Retinal pigment epithelial cell (primary cell): ENCODE measurements around the gene HELZ2.
A peak's percentile ranks its signal among the peaks of the same experiment; 100 is the strongest.

ENCODE experiments used
- DNase-seq: peaks from one replicate; pipeline ENCODE4 v3.0.0-alpha.2; 2010; ENCODE audit warnings: low read depth
- H3K4me3 ChIP-seq: 2 replicates; pipeline ENCODE4 v1.5.1; 2011; ENCODE audit warnings: mild to moderate bottlenecking, low read length, control low read depth, moderate library complexity
- TF ChIP-seq, protein P1 (sequence below): conservative IDR thresholded peaks from 2 replicates; pipeline ENCODE4 v1.5.1; 2011; ENCODE audit warnings: low read depth, low read length, control low read depth, inconsistent platforms

The HELZ2 gene, protein sequence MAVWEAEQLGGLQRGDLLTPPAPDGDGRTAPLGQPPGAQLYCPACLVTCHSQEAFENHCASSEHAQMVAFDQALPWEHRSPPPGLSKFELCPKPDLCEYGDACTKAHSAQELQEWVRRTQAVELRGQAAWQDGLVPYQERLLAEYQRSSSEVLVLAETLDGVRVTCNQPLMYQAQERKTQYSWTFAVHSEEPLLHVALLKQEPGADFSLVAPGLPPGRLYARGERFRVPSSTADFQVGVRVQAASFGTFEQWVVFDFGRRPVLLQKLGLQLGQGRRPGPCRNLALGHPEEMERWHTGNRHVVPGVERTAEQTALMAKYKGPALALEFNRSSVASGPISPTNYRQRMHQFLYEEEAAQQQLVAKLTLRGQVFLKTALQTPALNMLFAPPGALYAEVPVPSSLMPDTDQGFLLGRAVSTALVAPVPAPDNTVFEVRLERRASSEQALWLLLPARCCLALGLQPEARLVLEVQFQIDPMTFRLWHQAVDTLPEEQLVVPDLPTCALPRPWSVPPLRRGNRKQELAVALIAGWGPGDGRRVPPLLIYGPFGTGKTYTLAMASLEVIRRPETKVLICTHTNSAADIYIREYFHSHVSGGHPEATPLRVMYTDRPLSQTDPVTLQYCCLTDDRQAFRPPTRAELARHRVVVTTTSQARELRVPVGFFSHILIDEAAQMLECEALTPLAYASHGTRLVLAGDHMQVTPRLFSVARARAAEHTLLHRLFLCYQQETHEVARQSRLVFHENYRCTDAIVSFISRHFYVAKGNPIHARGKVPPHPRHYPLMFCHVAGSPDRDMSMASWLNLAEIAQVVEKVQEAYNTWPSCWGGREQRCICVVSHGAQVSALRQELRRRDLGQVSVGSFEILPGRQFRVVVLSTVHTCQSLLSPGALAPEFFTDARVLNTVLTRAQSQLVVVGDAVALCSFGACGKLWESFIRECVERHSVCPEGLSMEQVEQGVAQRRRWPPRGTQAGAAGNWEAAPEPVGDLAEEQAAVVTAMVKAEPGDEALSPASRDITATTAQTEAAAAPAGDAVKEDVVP (N-terminal part only)

DNA sequence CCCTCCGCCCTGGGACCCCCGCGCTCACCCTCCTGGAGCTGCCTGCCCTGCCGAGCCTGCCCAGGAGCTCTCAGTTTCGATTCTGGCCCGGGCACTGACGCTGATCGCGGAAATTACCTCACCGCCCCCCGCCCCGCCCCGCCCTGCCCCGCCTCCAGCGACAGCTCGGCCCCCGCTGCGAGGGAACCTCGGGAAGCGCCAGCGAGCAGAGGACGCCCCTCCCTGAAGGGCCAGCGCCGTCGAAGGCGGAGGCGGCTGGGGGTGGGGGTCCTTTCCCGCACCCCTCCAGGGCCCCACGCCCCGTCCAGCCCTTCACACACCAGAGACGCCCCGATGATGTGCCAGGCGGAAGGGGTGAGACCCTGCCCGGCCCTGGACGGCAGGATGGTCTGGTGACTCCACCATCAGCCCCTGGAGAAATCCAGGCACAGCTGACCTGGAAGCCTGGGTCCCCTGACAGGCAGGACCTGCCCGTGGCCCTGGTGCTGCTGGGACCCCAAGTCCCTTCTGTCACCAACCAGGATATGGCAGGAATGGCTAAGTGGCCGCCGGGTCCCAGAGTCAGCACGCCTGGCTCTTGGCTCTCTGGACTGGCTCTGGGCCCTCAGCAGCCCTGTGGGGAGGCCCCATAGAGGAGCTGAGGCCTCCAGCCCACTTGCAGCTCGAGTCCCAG lies at the start of gene HELZ2:
Gene HELZ2, minus strand, starts transcription at position 84 of the 673 bp plus-strand sequence. CDS start 1,854 bp downstream, outside the sequence.
- DNase-seq, result no peak
- TF ChIP-seq, protein P1, sequence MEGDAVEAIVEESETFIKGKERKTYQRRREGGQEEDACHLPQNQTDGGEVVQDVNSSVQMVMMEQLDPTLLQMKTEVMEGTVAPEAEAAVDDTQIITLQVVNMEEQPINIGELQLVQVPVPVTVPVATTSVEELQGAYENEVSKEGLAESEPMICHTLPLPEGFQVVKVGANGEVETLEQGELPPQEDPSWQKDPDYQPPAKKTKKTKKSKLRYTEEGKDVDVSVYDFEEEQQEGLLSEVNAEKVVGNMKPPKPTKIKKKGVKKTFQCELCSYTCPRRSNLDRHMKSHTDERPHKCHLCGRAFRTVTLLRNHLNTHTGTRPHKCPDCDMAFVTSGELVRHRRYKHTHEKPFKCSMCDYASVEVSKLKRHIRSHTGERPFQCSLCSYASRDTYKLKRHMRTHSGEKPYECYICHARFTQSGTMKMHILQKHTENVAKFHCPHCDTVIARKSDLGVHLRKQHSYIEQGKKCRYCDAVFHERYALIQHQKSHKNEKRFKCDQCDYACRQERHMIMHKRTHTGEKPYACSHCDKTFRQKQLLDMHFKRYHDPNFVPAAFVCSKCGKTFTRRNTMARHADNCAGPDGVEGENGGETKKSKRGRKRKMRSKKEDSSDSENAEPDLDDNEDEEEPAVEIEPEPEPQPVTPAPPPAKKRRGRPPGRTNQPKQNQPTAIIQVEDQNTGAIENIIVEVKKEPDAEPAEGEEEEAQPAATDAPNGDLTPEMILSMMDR, result no peak

DNA sequence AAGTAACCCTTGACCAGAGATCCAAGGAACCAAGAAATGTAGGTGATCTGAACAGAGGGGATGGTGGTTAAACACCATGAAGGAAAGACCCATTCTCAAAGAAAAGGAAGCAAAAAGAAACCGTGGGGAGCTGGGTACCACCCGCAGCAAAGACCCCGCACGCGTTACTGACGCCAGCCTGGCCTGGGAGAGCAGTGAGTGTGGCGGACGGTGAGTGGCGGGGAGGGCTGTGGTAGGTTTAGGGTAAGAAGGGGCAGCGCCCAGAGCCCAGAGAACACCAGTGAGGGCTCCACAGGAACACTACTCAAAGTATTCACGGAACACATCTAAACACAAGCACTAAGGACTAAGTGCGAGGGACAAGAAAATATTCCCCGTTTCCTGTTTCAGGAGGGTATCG lies 48.7 kb upstream of the HELZ2 start:
- DNase-seq, result no peak
- TF ChIP-seq, protein P1, result no peak
- H3K4me3 ChIP-seq, result no peak overlapping the region

More for the DNA sequence above, at the start of gene HELZ2:
- peak within 1 kb of the TSS; percentile 71 for H3K4me3 ChIP-seq

DNA sequence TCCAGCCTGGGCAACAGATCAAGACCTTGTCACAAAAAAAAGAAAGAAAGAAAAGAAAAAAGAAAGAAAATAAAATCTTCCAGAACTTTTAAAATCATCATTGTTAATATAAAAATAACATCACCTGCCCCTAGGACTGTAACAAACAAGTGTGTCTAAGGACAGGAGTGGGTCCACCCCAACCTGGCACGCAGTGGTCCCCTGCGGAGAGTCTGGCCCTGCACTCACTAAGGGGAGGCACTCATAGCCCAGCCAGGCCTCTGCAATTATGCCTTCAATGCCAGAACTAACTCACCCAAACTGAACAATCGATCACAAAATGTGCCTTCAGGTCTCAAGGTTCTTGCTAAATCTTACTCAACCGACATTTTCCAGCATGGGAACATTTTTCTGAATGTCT lies 48.1 kb upstream of the HELZ2 start:
- no peak for DNase-seq
- TF ChIP-seq, protein P1, result no peak

DNA sequence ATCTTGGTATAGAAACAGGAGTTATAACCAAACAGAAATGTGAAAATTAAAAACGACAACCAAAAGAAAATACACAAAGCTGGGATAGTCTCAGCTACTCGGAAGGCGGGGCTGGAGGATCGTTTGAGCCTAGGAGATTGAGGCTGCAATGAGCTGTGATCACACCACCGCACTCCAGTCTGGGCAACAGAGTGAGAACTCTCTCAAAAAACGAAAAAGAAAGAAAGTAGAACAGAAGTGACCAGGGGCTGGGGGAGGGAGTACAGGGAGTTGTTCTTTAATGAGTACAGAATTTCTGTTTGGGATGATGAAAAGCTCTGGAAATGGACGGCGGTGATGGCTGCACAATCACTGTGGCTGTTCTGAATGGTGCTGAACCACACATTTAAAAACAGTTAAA lies 47.0 kb upstream of the HELZ2 start:
- TF ChIP-seq, protein P1, result no peak

More for the DNA sequence above, 48.1 kb upstream of the HELZ2 start:
- H3K4me3 ChIP-seq, result no peak overlapping the region

DNA sequence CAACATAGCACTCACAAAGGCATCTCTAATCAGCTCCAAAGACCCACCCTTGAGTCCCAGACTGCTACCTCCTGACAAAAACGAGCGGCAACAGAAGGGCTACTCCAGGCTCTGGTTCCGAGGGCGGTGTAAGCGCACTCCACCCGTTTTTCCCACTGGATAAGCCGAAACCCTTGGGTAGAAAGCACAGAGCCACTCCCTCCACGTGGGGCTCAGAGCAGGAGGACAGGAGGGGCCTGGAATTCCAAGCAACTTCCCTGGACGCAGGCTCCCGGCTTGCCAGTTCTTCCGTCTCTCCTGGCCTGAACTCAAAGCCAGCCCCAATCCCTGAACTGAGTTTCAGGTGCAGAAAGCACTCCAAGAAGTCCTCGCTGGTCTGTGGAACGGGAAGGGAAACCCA lies 45.5 kb upstream of the HELZ2 start:
- TF ChIP-seq, protein P1, result no peak
- H3K4me3 ChIP-seq, result no peak overlapping the region
- no peak for DNase-seq

More for the DNA sequence above, 47.0 kb upstream of the HELZ2 start:
- DNase-seq, result no peak
- H3K4me3 ChIP-seq, result no peak overlapping the region

DNA sequence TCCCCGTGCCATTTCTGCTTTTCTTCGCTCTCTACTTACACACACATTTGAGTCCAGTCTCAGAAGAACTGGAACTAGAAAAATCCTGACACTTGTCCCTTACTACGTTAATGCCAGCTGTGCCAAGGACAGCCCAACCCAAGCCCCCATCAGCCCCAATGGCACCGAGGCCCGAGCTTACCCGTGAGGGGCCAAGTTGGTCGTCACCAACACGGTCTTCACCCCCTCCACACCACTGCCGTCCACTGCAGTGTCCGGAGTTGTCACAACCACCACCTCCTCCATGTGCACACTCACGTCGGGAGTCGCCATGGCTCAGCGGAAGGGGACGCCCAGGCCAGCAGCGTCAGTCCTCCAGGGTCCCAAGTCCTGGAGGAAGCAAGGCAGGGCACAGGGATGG lies 45.0 kb upstream of the HELZ2 start:
- no peak overlapping the region for H3K4me3 ChIP-seq
- TF ChIP-seq, protein P1, result no peak
- no peak for DNase-seq
